ENCODE measurements around the gene CD86.

GRCh38 chr3:122063908-122064307 is 8.7 kb downstream of the CD86 start:
- TF ChIP-seq CTCF (IDR thresholded peaks at IDR 0.05; ENCODE audit: insufficient read depth, low read length) (no peak), REST (IDR thresholded peaks at IDR 0.05; ENCODE audit: insufficient replicate concordance, low read depth) (no peak)
